ENCODE results near the gene INAVA.
A peak's percentile ranks its signal among the peaks of the same experiment; 100 is the strongest.

Gene INAVA, protein sequence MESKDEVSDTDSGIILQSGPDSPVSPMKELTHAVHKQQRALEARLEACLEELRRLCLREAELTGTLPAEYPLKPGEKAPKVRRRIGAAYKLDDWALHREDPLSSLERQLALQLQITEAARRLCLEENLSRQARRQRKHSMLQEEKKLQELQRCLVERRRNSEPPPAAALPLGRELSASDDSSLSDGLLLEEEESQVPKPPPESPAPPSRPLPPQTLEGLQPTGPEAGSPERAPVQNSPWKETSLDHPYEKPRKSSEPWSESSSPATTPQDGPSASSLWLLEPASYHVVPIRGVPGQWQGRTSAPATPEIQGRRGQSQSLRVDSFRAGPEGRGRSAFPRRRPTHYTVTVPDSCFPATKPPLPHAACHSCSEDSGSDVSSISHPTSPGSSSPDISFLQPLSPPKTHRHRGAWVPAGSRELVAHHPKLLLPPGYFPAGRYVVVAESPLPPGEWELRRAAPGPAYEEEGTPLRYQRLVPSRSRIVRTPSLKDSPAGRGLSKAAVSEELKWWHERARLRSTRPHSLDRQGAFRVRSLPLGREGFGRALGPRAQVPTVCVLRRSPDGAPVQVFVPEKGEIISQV

DNA sequence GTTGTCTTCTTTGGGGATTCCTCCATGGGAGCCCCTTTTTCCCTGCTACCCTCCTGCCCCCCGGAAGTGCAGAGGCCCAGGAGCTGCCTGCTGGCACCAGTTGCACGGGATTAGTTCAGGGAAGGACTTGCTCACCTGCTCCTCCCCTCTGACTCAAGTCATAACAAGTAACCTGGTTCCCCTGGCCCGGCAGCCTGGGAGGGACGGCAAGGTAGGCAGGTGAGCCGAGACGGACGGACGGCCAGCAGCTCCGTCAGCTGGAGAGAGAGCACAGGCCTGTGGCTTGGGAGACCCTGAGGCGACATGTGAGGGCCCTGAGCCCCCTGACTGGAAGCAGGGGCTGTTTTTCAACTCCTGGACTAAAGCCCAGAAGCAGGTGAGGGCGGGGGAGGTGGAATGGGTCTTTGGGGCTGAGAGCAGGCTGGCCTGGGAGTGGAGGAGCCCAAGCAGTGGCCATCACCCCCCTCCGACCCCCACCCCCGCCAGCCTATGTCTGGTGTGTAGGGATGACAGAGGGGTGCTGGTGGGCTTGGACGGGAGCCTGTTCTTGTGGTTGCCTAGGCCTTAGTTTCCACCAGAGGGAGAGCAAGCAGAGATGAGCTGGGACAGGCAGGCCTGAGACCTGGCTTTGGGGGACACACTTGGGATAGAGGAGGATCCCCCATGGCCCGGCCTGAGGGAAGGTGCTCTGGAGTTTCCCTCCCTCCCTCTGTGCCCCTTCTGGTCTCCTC lies at the start of gene INAVA:
Gene INAVA (plus strand): TSS at position 189 of the 731 bp plus-strand sequence. CDS start 3,501 bp downstream, outside the sequence.
- peaks cover 7% of the 10 kb centered on the region for H3K27me3 Mint-ChIP-seq
- H3K27ac Mint-ChIP-seq, result no peak within 1 kb of the TSS
- H3K4me3 Mint-ChIP-seq, result no peak within 1 kb of the TSS

DNA sequence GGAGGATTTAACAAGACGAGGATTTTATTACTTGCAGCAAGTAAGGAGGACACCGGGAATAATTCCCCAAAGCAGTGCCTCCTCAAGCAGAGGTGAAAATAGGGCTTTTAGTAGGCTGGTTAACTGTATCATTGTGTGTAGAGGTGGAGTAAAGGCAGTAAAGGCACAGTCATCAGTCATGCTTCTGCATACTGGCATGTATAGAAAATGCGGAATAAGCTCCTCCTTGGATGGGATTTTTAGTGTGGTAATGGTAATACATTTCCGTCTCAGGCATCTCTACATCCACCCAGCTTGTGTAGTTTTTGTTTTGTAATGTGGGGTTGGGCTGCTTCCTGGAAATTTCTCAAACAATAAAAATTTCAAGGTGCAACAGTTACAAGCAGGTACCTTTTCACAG lies 49.3 kb upstream of the INAVA start:
- no peaks in the 10 kb centered on the region for H3K9me3 Mint-ChIP-seq (ENCODE audit: low read depth)
- no peak overlapping the region for H3K4me3 Mint-ChIP-seq
- H3K36me3 Mint-ChIP-seq, result peaks cover 28% of the 10 kb centered on the region
- H3K27ac Mint-ChIP-seq, result no peak overlapping the region
- H3K4me1 Mint-ChIP-seq (ENCODE audit: low read depth), result no peaks in the 10 kb centered on the region
- no peaks in the 10 kb centered on the region for H3K27me3 Mint-ChIP-seq

More for the DNA sequence above, at the start of gene INAVA:
- no peaks in the 10 kb centered on the region for H3K36me3 Mint-ChIP-seq
- H3K4me1 Mint-ChIP-seq (ENCODE audit: low read depth), result peaks cover 13% of the 10 kb centered on the region
- H3K9me3 Mint-ChIP-seq (ENCODE audit: low read depth), result no peaks in the 10 kb centered on the region

DNA sequence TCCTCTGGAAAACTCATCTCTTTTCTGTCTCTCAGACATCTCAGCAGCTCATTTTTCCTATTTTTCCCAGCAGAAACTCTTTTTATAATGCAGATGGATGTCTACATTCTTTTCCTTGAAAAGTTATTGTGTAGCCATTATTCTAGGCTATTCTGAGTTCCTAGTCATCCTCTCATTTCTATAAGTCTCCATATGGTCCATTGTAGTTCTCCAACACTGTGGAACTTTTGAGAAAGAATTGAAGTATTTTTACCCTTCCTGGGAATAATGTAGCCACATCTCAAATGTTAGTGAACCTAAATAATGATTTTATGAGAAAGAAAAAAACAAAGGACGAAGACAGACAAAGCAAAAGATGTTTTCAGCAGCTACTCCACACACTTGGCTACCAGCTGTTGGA lies 48.3 kb upstream of the INAVA start:
- H3K9me3 Mint-ChIP-seq (ENCODE audit: low read depth), result no peaks in the 10 kb centered on the region
- no peaks in the 10 kb centered on the region for H3K4me1 Mint-ChIP-seq (ENCODE audit: low read depth)
- H3K27me3 Mint-ChIP-seq, result no peaks in the 10 kb centered on the region
- no peak overlapping the region for H3K27ac Mint-ChIP-seq
- H3K4me3 Mint-ChIP-seq, result no peak overlapping the region
- H3K36me3 Mint-ChIP-seq, result peaks cover 31% of the 10 kb centered on the region

DNA sequence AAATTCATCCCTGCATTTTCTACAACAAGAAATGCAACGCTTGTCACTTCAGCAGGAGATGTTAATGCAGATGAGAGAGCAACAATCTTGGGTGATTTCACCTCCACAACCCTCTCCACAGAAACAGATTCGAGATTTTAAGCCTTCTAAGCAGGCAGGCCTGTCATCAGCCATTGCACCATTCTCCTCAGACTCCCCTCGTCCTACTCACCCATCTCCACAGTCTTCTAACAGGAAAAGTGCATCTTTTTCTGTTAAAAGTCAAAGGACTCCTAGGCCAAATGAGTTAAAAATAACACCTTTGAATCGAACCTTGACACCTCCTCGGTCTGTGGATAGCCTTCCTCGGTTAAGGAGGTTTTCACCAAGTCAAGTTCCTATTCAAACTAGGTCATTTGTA lies 45.3 kb upstream of the INAVA start:
- Mint-ChIP-seq H3K27ac (no peak overlapping the region), H3K27me3 (no peaks in the 10 kb centered on the region), H3K36me3 (peaks cover 29% of the 10 kb centered on the region), H3K4me3 (no peak overlapping the region), H3K9me3 (ENCODE audit: low read depth) (no peaks in the 10 kb centered on the region), H3K4me1 (ENCODE audit: low read depth) (no peaks in the 10 kb centered on the region)

DNA sequence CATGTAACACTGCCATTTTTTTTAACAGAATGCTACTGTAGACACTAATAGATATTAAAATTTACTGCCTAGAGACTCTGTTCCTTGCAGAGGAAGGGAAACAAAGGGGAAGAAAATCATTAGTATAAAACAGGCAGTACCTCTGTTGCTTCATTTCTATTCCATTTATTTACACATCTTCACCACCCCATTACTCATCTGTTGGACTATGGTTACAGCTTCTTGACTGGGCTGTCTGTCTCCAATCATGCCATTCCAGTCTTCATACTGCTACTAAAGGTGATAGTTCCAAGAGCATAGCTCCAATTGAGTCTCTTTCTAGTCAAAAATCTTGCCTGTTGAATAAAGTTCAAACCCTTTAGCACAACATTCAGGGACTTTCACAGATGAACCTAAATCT lies 44.1 kb upstream of the INAVA start:
- no peaks in the 10 kb centered on the region for H3K4me1 Mint-ChIP-seq (ENCODE audit: low read depth)
- no peaks in the 10 kb centered on the region for H3K27me3 Mint-ChIP-seq
- H3K4me3 Mint-ChIP-seq, result no peak overlapping the region
- no peaks in the 10 kb centered on the region for H3K9me3 Mint-ChIP-seq (ENCODE audit: low read depth)
- H3K27ac Mint-ChIP-seq, result no peak overlapping the region
- peaks cover 29% of the 10 kb centered on the region for H3K36me3 Mint-ChIP-seq

DNA sequence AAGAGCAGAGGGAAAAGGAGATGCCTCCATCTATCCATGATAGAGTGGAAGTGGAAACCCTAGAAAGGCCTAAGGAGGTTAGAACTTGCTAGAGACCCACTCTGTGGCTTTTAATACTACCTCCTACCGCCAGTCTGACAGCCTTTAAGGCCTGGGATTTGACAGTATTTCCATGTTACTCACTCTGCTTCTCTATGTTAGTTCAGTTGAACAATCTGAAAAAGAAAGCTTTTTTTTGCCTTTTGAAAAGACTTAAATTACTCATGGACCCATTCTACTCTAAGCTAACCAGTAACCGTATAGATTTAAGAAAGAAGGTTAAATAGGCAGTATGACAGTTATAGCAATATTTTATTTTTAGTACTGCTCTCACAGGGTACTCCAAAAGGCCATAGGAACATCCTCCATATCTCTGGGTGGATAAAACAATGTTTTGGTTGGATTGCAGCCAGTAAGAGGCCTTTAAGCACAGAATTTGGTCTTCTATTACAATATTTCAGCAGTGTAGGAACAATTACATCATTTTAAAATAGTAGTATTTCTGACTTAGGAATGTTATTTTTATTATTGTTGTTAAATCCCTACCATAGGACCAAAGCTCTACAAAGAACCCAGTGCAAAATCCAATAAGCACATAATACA lies 37.9 kb upstream of the INAVA start:
- Mint-ChIP-seq H3K27ac (no peak overlapping the region), H3K27me3 (no peaks in the 10 kb centered on the region), H3K36me3 (peaks cover 17% of the 10 kb centered on the region), H3K4me1 (ENCODE audit: low read depth) (no peaks in the 10 kb centered on the region), H3K9me3 (ENCODE audit: low read depth) (no peaks in the 10 kb centered on the region), H3K4me3 (no peak overlapping the region)

DNA sequence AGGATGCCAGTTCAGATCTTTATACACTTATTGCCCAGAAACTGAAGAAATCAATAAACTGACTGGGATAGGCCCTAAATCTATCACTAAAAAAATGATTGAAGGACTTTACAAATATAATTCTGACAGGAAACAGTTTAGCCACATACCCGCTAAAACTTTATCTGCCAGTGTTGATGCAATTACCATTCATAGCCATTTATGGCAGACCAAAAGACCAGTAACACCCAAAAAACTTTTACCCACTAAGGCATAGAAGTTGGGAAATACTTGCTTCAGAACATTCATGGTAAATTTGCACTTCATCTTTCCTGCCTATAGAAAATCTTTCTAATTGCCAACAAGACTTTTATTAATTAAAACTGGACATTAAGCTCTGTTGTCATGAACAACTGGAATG lies 36.9 kb upstream of the INAVA start:
- H3K9me3 Mint-ChIP-seq (ENCODE audit: low read depth), result no peaks in the 10 kb centered on the region
- peaks cover 5% of the 10 kb centered on the region for H3K4me1 Mint-ChIP-seq (ENCODE audit: low read depth)
- H3K36me3 Mint-ChIP-seq, result peaks cover 17% of the 10 kb centered on the region
- H3K4me3 Mint-ChIP-seq, result no peak overlapping the region
- no peaks in the 10 kb centered on the region for H3K27me3 Mint-ChIP-seq
- H3K27ac Mint-ChIP-seq, result no peak overlapping the region

DNA sequence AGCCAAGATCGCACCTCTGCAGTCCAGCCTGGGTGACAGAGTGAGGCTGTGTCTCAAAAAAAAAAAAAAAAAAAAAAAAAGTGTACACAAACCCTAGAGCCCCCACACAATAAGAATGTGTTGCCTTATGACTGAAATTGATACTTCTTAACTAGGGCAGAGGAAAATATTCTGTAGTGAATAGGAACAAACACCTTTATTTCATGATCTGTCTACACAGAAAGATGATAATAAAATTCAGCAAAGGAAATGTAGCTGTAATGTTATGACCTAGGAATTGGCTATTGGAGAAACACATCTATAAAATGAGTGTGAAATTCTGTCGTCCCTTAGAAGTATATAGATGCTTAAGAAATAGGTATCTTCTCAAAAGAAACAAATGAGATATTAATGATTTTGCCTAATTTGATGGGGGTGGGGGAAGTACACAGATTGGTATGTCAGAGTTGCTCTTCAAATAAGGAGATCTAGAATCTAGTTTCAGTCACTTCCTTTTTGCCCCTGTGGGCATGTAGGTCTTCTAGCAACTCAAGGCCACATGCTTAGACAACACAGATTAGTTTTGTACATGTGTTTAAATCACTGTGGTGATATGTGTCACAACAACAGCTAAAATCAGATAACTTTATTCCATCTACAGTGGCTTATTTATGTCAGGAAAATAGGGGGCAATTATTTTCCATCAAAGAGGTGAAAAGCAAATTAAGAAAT lies 32.6 kb upstream of the INAVA start:
- Mint-ChIP-seq H3K9me3 (ENCODE audit: low read depth) (no peaks in the 10 kb centered on the region), H3K36me3 (peaks cover 7% of the 10 kb centered on the region), H3K27me3 (no peaks in the 10 kb centered on the region), H3K27ac (peak overlapping the region; percentile 34), H3K4me1 (ENCODE audit: low read depth) (peaks cover 14% of the 10 kb centered on the region), H3K4me3 (no peak overlapping the region)

DNA sequence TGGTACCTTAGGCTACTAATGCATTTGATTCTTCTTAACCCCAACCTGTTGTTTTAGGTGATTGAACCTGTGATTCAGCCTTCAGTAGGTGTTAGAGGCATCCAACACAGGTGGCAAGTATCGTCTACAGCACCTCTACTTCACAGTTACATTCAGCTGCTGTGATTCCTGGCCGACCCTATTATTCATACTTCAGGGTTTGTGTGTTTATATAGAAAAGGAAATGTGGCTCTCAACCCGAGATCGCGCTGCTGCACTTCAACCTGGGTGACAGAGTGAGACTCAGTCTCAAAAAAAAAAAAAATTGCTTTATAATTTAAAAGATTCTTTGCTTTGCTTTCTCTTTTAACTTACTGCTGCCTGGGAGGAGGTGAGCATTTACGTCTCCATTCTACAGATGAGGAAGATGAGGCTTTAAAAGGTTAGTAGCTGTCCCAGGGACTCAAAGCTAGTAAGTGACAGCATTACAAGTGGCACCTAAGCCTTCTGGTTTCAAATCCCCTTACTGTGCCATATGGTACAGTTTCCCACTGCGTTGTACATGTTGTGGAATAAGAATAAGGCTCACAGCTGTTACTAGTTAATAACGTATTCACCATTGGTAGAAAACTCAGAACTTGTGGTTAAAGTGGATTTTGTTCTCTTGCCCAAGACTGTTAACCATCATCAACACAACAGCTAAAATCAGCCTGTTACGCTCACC lies 31.8 kb upstream of the INAVA start:
- no peaks in the 10 kb centered on the region for H3K27me3 Mint-ChIP-seq
- no peaks in the 10 kb centered on the region for H3K9me3 Mint-ChIP-seq (ENCODE audit: low read depth)
- H3K27ac Mint-ChIP-seq, result no peak overlapping the region
- peaks cover 18% of the 10 kb centered on the region for H3K4me1 Mint-ChIP-seq (ENCODE audit: low read depth)
- H3K36me3 Mint-ChIP-seq, result peaks cover 2% of the 10 kb centered on the region
- no peak overlapping the region for H3K4me3 Mint-ChIP-seq

DNA sequence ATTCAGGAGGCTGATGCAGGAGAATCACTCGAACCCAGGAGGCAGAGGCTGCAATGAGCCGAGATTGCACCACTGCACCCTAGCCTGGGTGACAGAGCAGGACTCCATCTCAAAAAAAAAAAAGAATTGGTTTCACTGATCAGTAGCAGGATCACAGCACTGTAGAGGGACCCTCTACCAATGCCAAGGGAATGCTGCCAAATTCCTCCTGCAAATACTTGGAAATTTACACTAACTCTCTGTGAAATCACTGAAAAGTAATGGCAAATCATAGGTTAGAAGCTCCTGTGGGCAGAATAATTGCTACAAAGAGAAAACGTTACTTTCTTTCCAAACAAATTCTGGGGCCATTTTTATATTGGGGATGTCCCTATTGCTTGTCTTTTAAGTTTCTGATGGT lies 28.6 kb upstream of the INAVA start:
- peaks cover 18% of the 10 kb centered on the region for H3K4me1 Mint-ChIP-seq (ENCODE audit: low read depth)
- H3K9me3 Mint-ChIP-seq (ENCODE audit: low read depth), result no peaks in the 10 kb centered on the region
- H3K4me3 Mint-ChIP-seq, result no peak overlapping the region
- peaks cover 4% of the 10 kb centered on the region for H3K27me3 Mint-ChIP-seq
- no peaks in the 10 kb centered on the region for H3K36me3 Mint-ChIP-seq
- H3K27ac Mint-ChIP-seq, result no peak overlapping the region

DNA sequence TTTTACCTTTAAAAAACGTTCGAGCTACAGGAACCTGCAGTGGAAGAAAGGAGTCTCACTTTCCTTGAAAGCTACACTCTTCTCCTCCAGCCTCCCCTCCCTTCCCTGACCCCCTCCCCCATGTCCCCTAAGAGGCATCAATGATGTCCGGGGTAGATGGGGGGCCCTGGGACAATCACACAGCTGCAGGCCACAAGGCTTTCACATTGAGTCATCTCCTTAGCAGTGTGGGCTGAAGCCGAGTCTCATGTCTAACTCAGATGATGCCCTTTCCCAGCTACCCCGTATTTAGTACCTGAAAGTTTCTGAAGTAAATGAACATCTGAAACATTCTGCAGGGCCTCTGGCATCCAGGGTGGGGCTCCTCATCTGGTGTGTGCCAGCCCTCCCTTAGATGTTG lies 28.2 kb upstream of the INAVA start:
- Mint-ChIP-seq H3K27me3 (peaks cover 8% of the 10 kb centered on the region), H3K4me3 (no peak overlapping the region), H3K36me3 (no peaks in the 10 kb centered on the region), H3K4me1 (ENCODE audit: low read depth) (peaks cover 18% of the 10 kb centered on the region), H3K27ac (no peak overlapping the region), H3K9me3 (ENCODE audit: low read depth) (no peaks in the 10 kb centered on the region)

DNA sequence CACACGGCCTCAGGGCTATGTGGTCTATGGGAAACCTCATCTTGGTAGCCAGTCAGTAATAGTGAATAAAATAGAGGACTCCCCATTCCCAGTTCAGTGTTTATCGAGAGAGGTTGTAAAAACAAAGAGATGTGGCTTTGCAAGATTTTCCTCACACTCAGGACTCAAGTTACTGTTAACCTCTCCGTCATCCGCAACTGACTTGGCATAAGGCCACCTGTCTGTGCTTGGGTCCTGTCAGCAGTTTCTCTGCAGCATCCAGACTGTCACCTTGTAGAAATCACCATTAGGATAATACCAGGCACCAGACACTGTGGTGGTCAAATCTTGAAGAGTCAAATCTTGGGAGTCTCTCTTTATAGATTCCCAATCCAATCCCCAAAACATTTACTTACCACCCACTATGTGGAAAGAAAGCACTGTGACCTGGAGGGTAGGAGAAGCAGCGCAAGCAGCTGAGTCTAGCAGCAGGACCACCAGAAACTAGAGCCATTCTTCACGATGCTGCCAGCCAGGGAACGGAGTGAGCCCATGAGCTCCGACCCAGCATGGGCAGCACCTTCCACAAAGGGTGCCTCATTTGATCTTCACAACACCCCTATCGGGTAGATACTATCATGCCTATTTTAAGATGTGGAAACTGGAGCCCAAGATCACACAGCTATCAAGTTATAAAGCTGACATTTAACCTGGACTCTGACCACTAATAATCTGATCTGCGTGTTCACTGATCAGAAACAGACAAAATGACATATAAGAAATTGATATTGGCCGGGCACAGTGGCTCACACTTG lies 27.5 kb upstream of the INAVA start:
- Mint-ChIP-seq H3K36me3 (no peaks in the 10 kb centered on the region), H3K9me3 (ENCODE audit: low read depth) (no peaks in the 10 kb centered on the region), H3K4me1 (ENCODE audit: low read depth) (peaks cover 15% of the 10 kb centered on the region), H3K27me3 (peaks cover 12% of the 10 kb centered on the region), H3K27ac (no peak overlapping the region), H3K4me3 (no peak overlapping the region)

DNA sequence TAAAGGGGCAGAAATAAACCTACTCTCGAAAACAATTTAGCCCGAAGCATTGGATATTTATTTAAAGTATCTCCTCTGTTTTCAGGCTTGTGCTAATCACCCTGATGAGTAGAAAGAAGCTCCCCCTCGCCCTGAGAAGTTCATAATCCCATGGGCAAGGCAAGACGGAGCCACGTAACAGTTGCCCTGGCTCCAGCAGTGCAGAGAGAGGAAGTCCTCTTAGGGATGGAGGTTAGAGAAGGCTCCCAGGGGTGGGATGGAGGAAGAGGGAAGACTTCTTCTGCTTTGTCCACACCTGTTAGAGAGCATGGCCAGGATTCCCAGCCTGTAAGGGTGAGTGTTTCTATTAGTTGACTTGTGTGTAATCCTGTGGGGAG lies 25.3 kb upstream of the INAVA start:
- Mint-ChIP-seq H3K9me3 (ENCODE audit: low read depth) (no peaks in the 10 kb centered on the region), H3K36me3 (no peaks in the 10 kb centered on the region), H3K27me3 (peaks cover 13% of the 10 kb centered on the region), H3K4me3 (no peak overlapping the region), H3K4me1 (ENCODE audit: low read depth) (peaks cover 15% of the 10 kb centered on the region), H3K27ac (no peak overlapping the region)

Measured in activated naive CD8-positive, alpha-beta T cell (primary cell).